Measurements from ENCODE around the gene WWTR1.

Gene WWTR1

GRCh38 chr3:149523512-149524299, 134.1 kb downstream of the WWTR1 start:
- DNase-seq, result no peak

GRCh38 chr3:149519912-149520311, 137.9 kb downstream of the WWTR1 start:
- no peak for DNase-seq

GRCh38 chr3:149516920-149517319, 140.9 kb downstream of the WWTR1 start:
- DNase-seq, result no peak

GRCh38 chr3:149515249-149515648, 142.6 kb downstream of the WWTR1 start:
- DNase-seq, result no peak

- DNase-seq, result no peak
Observed at GRCh38 chr3:149514471-149514870, 143.4 kb downstream of the WWTR1 start.

- DNase-seq, result no peak
Observed at GRCh38 chr3:149512073-149512782, 145.6 kb downstream of the WWTR1 start.

- no peak for DNase-seq
Observed at GRCh38 chr3:149511040-149511626, 146.7 kb downstream of the WWTR1 start.

GRCh38 chr3:149510480-149510879, 147.3 kb downstream of the WWTR1 start:
- no peak for DNase-seq

GRCh38 chr3:149509526-149509925, 148.3 kb downstream of the WWTR1 start:
- no peak for DNase-seq

- peak; percentile 30 to 74 for DNase-seq
Observed at GRCh38 chr3:149507491-149508324, 150.1 kb downstream of the WWTR1 start.

GRCh38 chr3:149506965-149507364, 150.9 kb downstream of the WWTR1 start:
- no peak for DNase-seq

- no peak for DNase-seq
Observed at GRCh38 chr3:149506540-149506939, 151.3 kb downstream of the WWTR1 start.

- DNase-seq, result no peak
Observed at GRCh38 chr3:149502438-149502837, 155.4 kb downstream of the WWTR1 start.

- no peak for DNase-seq
Observed at GRCh38 chr3:149501524-149501923, 156.3 kb downstream of the WWTR1 start.

- no peak for DNase-seq
Observed at GRCh38 chr3:149497966-149498670, 159.7 kb downstream of the WWTR1 start.

- DNase-seq, result no peak
Observed at GRCh38 chr3:149496891-149497290, 160.9 kb downstream of the WWTR1 start.

- DNase-seq, result no peak
Observed at GRCh38 chr3:149495581-149496125, 162.2 kb downstream of the WWTR1 start.

- no peak for DNase-seq
Observed at GRCh38 chr3:149494759-149495580, 162.9 kb downstream of the WWTR1 start.

- DNase-seq, result peak in 1 of 2 donors; percentile 42
Observed at GRCh38 chr3:149494022-149494758, 163.6 kb downstream of the WWTR1 start.

- DNase-seq, result no peak
Observed at GRCh38 chr3:149493315-149494021, 164.4 kb downstream of the WWTR1 start.
